HG03521 (cell line): ENCODE measurements around the gene MRPL17.

Experiments
- ATAC-seq: cut with Tn5 transposase; IDR thresholded peaks from one replicate; pipeline ENCODE4 v1.9.1; 2021; ENCODE audit warnings: mild to moderate bottlenecking, moderate library complexity; ENCODE audit not compliant: unreplicated experiment

The MRPL17 gene

DNA sequence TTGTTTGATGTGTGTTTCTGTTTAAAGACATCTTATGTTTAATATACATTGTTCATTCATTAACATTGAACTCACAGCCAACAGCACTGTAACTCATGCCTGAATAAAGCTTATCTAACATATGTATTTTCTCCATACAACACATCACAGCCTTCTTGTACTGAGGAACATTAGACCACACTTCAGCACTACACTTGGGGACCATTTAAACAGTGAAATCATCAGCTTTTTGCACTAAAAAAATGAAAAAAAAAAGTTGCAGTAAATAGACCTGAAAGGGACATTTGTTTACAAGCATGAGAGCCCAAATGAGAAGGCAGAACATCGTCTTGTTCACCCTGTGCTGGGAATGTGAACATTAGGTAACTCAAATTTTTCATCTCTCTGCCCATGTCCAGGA is 48.6 kb downstream of the MRPL17 start:
- ATAC-seq: no peak

DNA sequence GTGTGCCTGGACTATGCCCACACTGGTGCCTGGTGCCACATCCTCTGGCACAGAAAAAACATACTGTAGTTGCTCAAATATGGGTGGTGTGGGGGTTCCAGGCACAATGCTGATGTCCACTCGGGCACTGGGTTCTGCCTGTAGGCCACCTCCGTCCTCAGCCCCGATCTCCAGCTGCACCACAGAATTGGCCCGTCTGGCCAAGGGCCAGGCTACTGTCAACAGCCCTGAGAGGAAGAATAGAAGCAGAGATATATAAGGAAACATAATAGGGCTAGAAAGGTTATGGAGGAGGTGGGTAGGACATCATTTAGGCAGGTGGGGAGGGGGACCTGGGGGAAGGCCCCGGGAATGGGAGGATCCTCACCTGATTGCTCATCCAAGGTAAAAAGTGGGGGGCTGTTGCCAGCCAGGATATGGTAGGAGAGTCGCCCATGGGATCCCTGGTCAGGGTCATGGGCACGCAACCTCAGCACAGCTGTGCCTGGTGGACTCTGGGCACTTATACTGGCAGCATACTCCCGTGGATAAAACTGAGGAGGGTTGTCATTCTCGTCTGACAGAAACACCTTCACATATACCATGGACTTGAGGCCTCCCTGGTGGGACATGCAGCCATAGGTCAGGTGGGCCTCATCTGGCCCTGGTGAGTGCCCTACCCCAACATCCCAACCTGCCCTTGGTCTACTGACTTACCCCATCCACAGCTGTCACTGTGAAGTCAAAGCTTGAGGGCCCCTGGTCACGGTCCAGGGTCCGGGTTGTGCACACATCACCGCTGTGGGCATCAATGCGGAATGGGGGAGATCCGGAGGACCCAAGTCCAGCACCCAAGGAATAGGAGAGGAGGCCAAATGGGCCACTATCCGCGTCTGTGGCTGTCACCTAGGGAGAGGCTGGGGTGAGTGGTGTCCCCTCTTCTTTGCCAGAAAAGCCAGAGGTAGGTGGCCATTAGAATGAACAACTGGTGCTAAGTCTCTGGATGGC is 49.4 kb downstream of the MRPL17 start:
- no peak for ATAC-seq

DNA sequence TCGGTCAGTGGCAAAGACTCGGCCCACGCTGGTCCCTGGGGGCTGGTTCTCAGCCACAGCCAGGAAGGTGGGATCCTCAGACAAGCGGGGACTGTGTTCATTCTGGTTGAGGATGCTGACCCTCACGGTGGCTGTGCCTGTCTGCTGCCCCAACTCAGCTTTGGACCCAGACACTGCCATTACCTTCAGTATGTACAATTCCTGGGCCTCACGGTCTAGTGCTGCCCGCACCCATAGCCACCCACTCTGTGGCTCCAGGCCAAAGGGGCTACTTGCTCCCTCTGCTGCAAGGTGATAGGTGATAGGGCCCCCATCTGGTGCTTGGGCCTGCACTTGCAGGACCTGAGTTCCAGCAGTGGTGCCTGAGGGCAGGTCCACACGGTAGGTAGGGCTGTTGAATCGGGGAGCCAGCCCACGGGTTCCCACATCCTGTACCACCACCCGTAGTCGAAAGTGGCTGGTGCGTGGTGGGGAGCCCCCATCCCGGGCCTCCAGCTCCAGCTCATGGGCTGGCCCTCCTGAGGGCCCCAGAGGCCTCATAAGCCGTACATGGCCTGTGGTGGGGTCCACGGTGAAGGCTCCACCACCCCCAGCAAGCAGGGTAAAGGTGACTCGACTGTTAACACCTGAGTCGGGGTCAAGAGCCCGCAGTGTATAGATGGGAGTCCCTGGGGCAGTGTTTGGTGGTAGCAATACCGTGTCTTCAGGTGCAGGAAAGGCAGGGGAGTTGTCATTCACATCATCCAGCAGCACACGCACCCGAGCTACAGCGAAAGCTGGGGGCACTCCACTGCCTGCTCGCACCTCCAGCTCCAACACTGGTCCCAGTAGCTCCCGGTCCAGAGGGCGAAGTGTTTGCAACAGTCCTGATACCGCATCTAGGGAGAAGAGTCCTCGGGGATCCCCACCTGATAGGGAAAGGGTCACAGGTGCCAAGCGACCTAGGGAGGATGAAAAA is 50.7 kb downstream of the MRPL17 start:
- no peak for ATAC-seq

DNA sequence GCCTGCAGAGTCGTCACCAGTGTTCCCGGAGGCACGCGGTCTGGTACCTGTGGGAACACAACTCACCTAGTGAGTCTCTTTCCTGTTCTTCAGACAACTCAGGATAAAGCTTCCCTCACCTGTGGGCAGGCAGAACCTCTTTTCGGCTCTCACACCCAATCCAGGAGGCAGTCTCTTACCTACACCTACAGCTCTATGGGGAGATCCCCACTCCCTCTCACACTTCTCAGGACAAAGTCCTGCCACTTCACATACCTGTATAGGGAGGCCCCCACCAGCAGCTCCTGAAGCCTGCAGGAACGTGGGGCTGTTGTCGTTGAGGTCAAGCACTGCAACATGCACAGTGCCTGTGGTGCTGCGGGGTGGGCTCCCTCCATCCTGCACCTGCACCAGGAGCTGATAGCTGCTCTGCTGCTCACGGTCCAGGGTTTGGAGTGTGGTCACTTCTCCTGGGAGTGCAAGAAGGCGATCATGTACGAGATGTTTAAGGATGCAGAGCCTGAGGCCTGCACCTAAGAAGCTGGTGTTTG is 51.7 kb downstream of the MRPL17 start:
- ATAC-seq: no peak

DNA sequence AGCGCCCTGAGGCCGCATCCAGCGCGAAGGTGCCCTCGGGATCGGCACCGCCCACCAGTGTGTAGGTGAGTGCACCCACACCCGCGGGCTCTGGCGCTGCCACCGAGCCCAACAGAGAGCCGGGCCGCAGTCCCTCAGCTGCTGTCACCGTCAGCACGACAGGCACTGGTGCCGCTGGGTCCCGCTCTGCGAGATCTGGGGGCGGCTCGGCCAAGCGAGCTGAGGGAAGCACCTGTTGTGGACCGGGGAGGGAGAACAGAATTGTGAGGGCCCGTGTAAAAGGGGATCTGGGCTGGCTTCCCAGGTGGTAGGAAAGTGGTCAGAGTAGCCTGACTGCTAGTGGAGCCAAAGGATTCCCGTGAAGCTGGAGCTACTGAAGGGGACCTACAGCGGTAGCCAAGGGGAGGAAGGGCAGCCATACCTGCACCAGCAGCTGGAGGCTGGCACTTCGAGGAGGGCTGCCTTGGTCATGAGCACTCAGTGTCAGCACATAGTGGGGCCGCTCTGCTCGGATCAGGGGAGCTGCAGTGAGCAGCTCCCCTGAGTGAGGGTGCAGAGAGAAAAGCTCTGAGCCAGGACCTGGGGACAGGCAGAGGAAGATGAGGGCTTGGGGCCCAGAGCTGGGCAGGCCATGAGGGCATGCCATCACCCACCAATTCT is 52.4 kb downstream of the MRPL17 start:
- ATAC-seq: no peak
